ENCODE data around the gene CCL21. TPM values are rescaled to one million over a fixed set of nuclear protein-coding genes. Genes with fewer than 3 reads are reported as not detected.

CCL21 gene
- total RNA-seq, 2 experiments from 2014 or later: not detected

Other genes with a start within 250 kb of the CCL21 start
- under 1 TPM; 0.38 to 0.61 TPM for gene ENHO, start 187.1 kb downstream of the CCL21 start, total RNA-seq
- not detected for gene CNTFR, start 120.4 kb downstream of the CCL21 start, total RNA-seq
- gene RPP25L, start 98.0 kb downstream of the CCL21 start, total RNA-seq: 10 to 100 TPM; 34.1 to 39.5 TPM
- gene DCTN3, start 89.6 kb downstream of the CCL21 start, total RNA-seq: 10 to 100 TPM; 66.7 to 71.8 TPM
- gene ARID3C, start 81.1 kb downstream of the CCL21 start, total RNA-seq: under 1 TPM; 0.25 to 0.34 TPM
- gene SIGMAR1, start 72.3 kb downstream of the CCL21 start, total RNA-seq: 100 to 1,000 TPM; 141 to 147 TPM
- gene GALT, start 63.5 kb downstream of the CCL21 start, total RNA-seq: 10 to 100 TPM; 42.6 to 42.9 TPM
- gene IL11RA, start 58.0 kb downstream of the CCL21 start, total RNA-seq: 10 to 100 TPM in 1 of 2 experiments, 1 to 10 TPM in 1; 9.3 to 11.1 TPM
- under 1 TPM; 0.29 to 0.44 TPM for gene CCL27, start 47.5 kb downstream of the CCL21 start, total RNA-seq
- gene CCL19, start 18.9 kb downstream of the CCL21 start, total RNA-seq: not detected
- not detected for gene PHF24, start 248.1 kb upstream of the CCL21 start, total RNA-seq